GM19238 (cell line): ENCODE measurements around the gene ACCS.

Experiments
- DNase-seq: peaks from one replicate; pipeline ENCODE4 v3.0.0; 2011; ENCODE audit warnings: low spot score; ENCODE audit not compliant: insufficient read length

The ACCS gene

GRCh38 chr11:44085330-44085729 lies 19.3 kb downstream of the ACCS start:
- no peak for DNase-seq

- DNase-seq = no peak
Measured at GRCh38 chr11:44088377-44088776, 22.3 kb downstream of the ACCS start.

GRCh38 chr11:44088871-44089270 lies 22.8 kb downstream of the ACCS start:
- DNase-seq = no peak

GRCh38 chr11:44090539-44090938 lies 24.5 kb downstream of the ACCS start:
- DNase-seq = no peak

- peak; percentile 65 for DNase-seq
Measured at GRCh38 chr11:44094260-44094868, 28.3 kb downstream of the ACCS start.

- peak; percentile 90 for DNase-seq
Measured at GRCh38 chr11:44095506-44096359, 29.7 kb downstream of the ACCS start, which contains the start of gene EXT2. Gene EXT2, plus strand, starts transcription at chr11:44095678. Its CDS starts 12,035 bp downstream, at chr11:44107713.

GRCh38 chr11:44096360-44097185 lies 30.5 kb downstream of the ACCS start:
- DNase-seq = no peak

GRCh38 chr11:44097821-44098220 lies 31.8 kb downstream of the ACCS start:
- no peak for DNase-seq

- DNase-seq = no peak
Measured at GRCh38 chr11:44101098-44101497, 35.0 kb downstream of the ACCS start.

- no peak for DNase-seq
Measured at GRCh38 chr11:44104481-44105294, 38.6 kb downstream of the ACCS start.

- DNase-seq = no peak
Measured at GRCh38 chr11:44108260-44108659, 42.2 kb downstream of the ACCS start.

GRCh38 chr11:44110231-44110679 lies 44.2 kb downstream of the ACCS start:
- DNase-seq = peak; percentile 34

GRCh38 chr11:44112091-44112821 lies 46.2 kb downstream of the ACCS start:
- DNase-seq = no peak

GRCh38 chr11:44113018-44113417 lies 46.9 kb downstream of the ACCS start:
- no peak for DNase-seq

GRCh38 chr11:44113572-44113971 lies 47.5 kb downstream of the ACCS start:
- DNase-seq = no peak

- no peak for DNase-seq
Measured at GRCh38 chr11:44116234-44116830, 50.3 kb downstream of the ACCS start.

- no peak for DNase-seq
Measured at GRCh38 chr11:44120169-44120568, 54.1 kb downstream of the ACCS start.

GRCh38 chr11:44125598-44125997 lies 59.5 kb downstream of the ACCS start:
- DNase-seq = no peak

- DNase-seq = no peak
Measured at GRCh38 chr11:44126304-44126703, 60.2 kb downstream of the ACCS start.

GRCh38 chr11:44127130-44127529 lies 61.1 kb downstream of the ACCS start:
- DNase-seq = no peak
